Measurements from ENCODE around the gene RIC1. TPM values are rescaled to one million over a fixed set of nuclear protein-coding genes. Genes with fewer than 3 reads are reported as not detected.

The RIC1 gene
- total and polyA plus RNA-seq, 9 of the 15 experiments (the other 6 are each of a cell fraction or from before 2014, with no cell fraction given): 3.2 to 25.8 (median 15.0) TPM

- TF ChIP-seq TSC22D4 (tag; IDR thresholded peaks at IDR 0.05) (no peak), ZNF79 (CRISPR knock-in tag; IDR thresholded peaks at IDR 0.05; ENCODE audit: low read depth) (no peak), FOXK1 (CRISPR knock-in tag; IDR thresholded peaks at IDR 0.05; ENCODE audit: borderline replicate concordance) (no peak)
Measured at GRCh38 chr9:5787759-5788302, 158.9 kb downstream of the RIC1 start (continued).

DNA sequence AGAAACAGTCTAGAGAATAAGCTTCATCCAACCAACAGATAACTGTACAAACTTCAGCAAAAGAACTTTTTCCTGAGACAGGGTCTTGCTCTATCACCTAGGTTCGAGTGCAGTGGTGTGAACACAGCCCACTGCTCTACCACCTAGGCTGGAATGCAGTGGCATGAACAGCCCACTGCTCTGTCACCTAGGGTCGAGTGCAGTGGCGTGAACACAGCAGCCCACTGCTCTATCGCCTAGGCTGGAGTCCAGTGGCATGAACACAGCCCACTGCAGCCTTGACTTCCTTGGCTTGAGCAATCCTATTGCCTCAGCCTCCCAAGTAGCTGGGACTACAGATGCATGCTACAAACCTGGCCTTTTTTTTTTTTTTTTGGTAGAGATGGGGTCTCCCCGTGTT, 160.6 kb downstream of the RIC1 start:
- DNase-seq (ENCODE audit: extremely low read depth in 1 of 4, low spot score in 3 of 4) (no peak), FAIRE-seq (no peak), ATAC-seq (no peak)
- no peak overlapping the region for H3K27ac ChIP-seq (ENCODE audit: extremely low read depth, low read depth, low read length)
- no peaks in the 10 kb centered on the region for H3K79me2 ChIP-seq (ENCODE audit: control insufficient read depth, insufficient read depth, low read length)
- no TSS peak for BruUV-seq (replicated peaks)
- H3K9ac ChIP-seq (ENCODE audit: insufficient read depth in 1 of 2, low read depth in 2 of 2, low read length in 2 of 2): no peak overlapping the region
- intact Hi-C loops (cut with micrococcal nuclease) (no loop called here), in situ Hi-C loops (cut with MboI) (no loop called here)
- CTCF ChIA-PET (ENCODE audit: low intra/inter-chr PET ratio): no interaction called here
- peaks cover 50% of the 10 kb centered on the region; the same call in 2 of the 3 replicates for H3K36me3 ChIP-seq (ENCODE audit: control insufficient read depth, insufficient read depth, low read length)
- no peak overlapping the region for H2AFZ ChIP-seq (ENCODE audit: low read depth, low read length)
- no peaks in the 10 kb centered on the region for H3K9me3 ChIP-seq (replicated peaks; ENCODE audit: control insufficient read depth, insufficient read depth, low read depth, low read length)
- 80% methylated on average over 4 of the region's 5 CpGs for WGBS (ENCODE audit: insufficient coverage, low coverage, missing lambda C conversion rate)
- POLR2A ChIA-PET: no interaction called here
- no peaks in the 10 kb centered on the region for H3K4me1 ChIP-seq (replicated peaks in 1 of 2; ENCODE audit: control insufficient read depth in 2 of 2, insufficient read depth in 2 of 2, low read length in 2 of 2)
- no peaks in the 10 kb centered on the region for H4K20me1 ChIP-seq (replicated peaks; ENCODE audit: control insufficient read depth, insufficient read depth, low read length)
- H3K4me3 ChIP-seq: no peak overlapping the region
- H3K4me2 ChIP-seq (ENCODE audit: insufficient read depth, low read length): no peak overlapping the region
- no peaks in the 10 kb centered on the region for H3K9me1 ChIP-seq (ENCODE audit: control insufficient read depth, insufficient read depth, low read length)
- H3K27me3 ChIP-seq (ENCODE audit: control insufficient read depth in 2 of 2, insufficient read depth in 2 of 2, low read length in 2 of 2): no peaks in the 10 kb centered on the region
- TF ChIP-seq MLX (CRISPR knock-in tag; conservative IDR thresholded peaks at IDR 0.05) (no peak), HNRNPUL1 (IDR thresholded peaks at IDR 0.05; ENCODE audit: low read length) (no peak), CXXC5 (CRISPR knock-in tag; IDR thresholded peaks at IDR 0.05) (no peak), MEF2A (IDR thresholded peaks at IDR 0.05; ENCODE audit: control insufficient read depth, low read depth, low read length) (no peak), MCM7 (IDR thresholded peaks at IDR 0.05) (no peak), USF2 (CRISPR knock-in tag; IDR thresholded peaks at IDR 0.05) (no peak), JUN (IDR thresholded peaks at IDR 0.05; ENCODE audit: borderline replicate concordance, low read depth, low read length) (no peak), JUN (CRISPR knock-in tag; IDR thresholded peaks at IDR 0.05; ENCODE audit: borderline replicate concordance) (no peak), COPS2 (conservative IDR thresholded peaks at IDR 0.05) (no peak)
- TF ChIP-seq, protein P1, sequence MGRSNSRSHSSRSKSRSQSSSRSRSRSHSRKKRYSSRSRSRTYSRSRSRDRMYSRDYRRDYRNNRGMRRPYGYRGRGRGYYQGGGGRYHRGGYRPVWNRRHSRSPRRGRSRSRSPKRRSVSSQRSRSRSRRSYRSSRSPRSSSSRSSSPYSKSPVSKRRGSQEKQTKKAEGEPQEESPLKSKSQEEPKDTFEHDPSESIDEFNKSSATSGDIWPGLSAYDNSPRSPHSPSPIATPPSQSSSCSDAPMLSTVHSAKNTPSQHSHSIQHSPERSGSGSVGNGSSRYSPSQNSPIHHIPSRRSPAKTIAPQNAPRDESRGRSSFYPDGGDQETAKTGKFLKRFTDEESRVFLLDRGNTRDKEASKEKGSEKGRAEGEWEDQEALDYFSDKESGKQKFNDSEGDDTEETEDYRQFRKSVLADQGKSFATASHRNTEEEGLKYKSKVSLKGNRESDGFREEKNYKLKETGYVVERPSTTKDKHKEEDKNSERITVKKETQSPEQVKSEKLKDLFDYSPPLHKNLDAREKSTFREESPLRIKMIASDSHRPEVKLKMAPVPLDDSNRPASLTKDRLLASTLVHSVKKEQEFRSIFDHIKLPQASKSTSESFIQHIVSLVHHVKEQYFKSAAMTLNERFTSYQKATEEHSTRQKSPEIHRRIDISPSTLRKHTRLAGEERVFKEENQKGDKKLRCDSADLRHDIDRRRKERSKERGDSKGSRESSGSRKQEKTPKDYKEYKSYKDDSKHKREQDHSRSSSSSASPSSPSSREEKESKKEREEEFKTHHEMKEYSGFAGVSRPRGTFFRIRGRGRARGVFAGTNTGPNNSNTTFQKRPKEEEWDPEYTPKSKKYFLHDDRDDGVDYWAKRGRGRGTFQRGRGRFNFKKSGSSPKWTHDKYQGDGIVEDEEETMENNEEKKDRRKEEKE (IDR thresholded peaks at IDR 0.05; ENCODE audit: borderline replicate concordance in 1 of 2, control insufficient read depth in 1 of 2, low read depth in 2 of 2, low read length in 1 of 2): no peak
